SK-N-SH (cell line): ENCODE data around the gene ETV3.

ENCODE experiments used
- CTCF ChIP-seq: fragments of 200-600 bp; sonication (generic); IDR thresholded peaks from 2 replicates; pipeline ENCODE4 v1.6.1; 2017; ENCODE audit warnings: antibody characterized with exemption, mild to moderate bottlenecking, moderate library complexity
- EP300 ChIP-seq, 2 experiments: IDR thresholded peaks; 2 replicates each; pipeline versions ENCODE4 v1.4.0 to v1.6.1; 2012; ENCODE audit warnings: borderline replicate concordance in 1 of 2, low read depth in 1 of 2, low read length in 1 of 2
- EZH2phosphoT487 ChIP-seq: fragments of 200-600 bp; sonication (generic); IDR thresholded peaks from 2 replicates; pipeline ENCODE4 v1.6.1; 2017; ENCODE audit warnings: low read depth, mixed run types, mild to moderate bottlenecking, antibody characterized with exemption, moderate library complexity, borderline replicate concordance
- FOSL2 ChIP-seq: IDR thresholded peaks from 2 replicates; pipeline ENCODE4 v1.4.0; 2012; ENCODE audit warnings: low read depth, mild to moderate bottlenecking, moderate library complexity, borderline replicate concordance
- GABPA ChIP-seq: IDR thresholded peaks from 2 replicates; pipeline ENCODE4 v1.4.0; 2012; ENCODE audit warnings: low read depth, mild to moderate bottlenecking
- MAX ChIP-seq: IDR thresholded peaks from 2 replicates; pipeline ENCODE4 v1.4.0; 2012; ENCODE audit warnings: low read depth
- POLR2AphosphoS5 ChIP-seq: IDR thresholded peaks from 2 replicates; pipeline ENCODE4 v1.6.1; 2012; ENCODE audit warnings: low read depth, low read length
- RAD21 ChIP-seq: IDR thresholded peaks from 2 replicates; pipeline ENCODE4 v1.6.1; 2012; ENCODE audit warnings: mild to moderate bottlenecking, low read length
- RFX5 ChIP-seq: IDR thresholded peaks from 2 replicates; pipeline ENCODE4 v1.6.1; 2012; ENCODE audit warnings: mild to moderate bottlenecking, improper control_type of control experiment, low read length
- RXRA ChIP-seq: IDR thresholded peaks from 2 replicates; pipeline ENCODE4 v1.4.0; 2012; ENCODE audit warnings: low read depth, mild to moderate bottlenecking, borderline replicate concordance
- TAF1 ChIP-seq: IDR thresholded peaks from 2 replicates; pipeline ENCODE4 v1.6.1; 2012; ENCODE audit warnings: low read depth, mild to moderate bottlenecking, low read length, moderate library complexity, borderline replicate concordance
- TCF12 ChIP-seq: IDR thresholded peaks from 2 replicates; pipeline ENCODE4 v1.4.0; 2012
- USF2 ChIP-seq: fragments of 150-350 bp; IDR thresholded peaks from 2 replicates; pipeline ENCODE4 v1.6.1; 2017; ENCODE audit warnings: antibody characterized with exemption, low read length, low read depth, borderline replicate concordance

- TF ChIP-seq EZH2phosphoT487 (no peak), CTCF (no peak), TAF1 (no peak), FOSL2 (no peak), USF2 (no peak), RXRA (no peak), POLR2AphosphoS5 (no peak), RAD21 (no peak), MAX (no peak), RFX5 (no peak), TCF12 (no peak), EP300 (IDR thresholded peaks at IDR 0.05; ENCODE audit: borderline replicate concordance in 1 of 2, low read depth in 1 of 2, low read length in 1 of 2) (no peak), GABPA (no peak)
These were observed 43.6 kb upstream of the ETV3 start for GRCh38 chr1:157181790-157182189.
